ENCODE measurements around the gene FAM229A. TPM values are rescaled to one million over a fixed set of nuclear protein-coding genes. Genes with fewer than 3 reads are reported as not detected.

FAM229A gene, protein sequence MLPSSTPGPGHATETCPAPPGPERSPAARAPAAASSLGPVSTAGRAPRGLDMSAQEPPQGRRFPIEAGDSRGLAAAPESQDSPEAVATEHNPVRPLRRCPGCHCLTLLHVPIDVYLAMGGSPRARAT
- 2.3 to 4.4 TPM (median 3.8 TPM) in 5 replicates for total RNA-seq (2022; extraction: Qiagen RNA extraction)

DNA sequence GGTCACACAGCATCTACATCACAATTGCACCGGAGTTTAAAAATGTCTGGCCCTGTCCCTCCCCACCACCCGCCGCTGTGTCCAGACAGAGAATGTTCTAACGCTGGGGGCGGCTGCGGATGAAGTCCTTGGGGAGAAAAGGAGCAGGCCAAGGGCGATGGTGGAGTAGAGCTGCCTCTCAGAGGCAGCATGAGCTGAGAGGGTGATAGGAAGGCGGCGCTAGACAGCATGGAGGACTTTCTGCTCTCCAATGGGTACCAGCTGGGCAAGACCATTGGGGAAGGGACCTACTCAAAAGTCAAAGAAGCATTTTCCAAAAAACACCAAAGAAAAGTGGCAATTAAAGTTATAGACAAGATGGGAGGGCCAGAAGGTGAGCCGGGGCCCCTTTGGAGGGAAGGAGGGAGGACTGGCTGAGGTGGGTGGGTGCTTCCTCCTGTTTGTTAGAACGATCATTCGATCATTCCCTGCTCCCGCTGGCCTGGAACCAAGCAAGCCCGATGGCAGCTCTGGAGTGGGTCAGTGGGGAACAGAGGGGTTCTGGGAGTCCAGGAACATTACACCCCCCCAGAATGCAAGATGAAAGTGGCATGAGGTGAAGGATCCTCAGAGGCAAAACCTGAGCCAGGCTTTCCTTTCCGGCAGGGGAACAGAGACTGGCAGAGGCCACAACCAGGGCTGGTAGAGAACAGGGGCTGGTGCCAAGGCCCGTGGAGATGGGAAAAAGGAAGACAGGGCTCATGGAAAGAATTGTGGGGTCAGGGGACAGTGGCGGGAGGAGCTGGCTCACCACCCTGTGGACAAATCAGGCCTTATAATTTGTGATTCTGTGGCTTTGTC, at the start of gene FAM229A, which contains the start of gene TSSK3:
Gene FAM229A (minus strand): TSS at position 12 of the 840 bp plus-strand sequence. CDS start 394 bp downstream, outside the sequence.
Gene TSSK3 (plus strand): TSS at position 66 of the 840 bp plus-strand sequence. CDS start 163 bp downstream, at position 229.

DNA sequence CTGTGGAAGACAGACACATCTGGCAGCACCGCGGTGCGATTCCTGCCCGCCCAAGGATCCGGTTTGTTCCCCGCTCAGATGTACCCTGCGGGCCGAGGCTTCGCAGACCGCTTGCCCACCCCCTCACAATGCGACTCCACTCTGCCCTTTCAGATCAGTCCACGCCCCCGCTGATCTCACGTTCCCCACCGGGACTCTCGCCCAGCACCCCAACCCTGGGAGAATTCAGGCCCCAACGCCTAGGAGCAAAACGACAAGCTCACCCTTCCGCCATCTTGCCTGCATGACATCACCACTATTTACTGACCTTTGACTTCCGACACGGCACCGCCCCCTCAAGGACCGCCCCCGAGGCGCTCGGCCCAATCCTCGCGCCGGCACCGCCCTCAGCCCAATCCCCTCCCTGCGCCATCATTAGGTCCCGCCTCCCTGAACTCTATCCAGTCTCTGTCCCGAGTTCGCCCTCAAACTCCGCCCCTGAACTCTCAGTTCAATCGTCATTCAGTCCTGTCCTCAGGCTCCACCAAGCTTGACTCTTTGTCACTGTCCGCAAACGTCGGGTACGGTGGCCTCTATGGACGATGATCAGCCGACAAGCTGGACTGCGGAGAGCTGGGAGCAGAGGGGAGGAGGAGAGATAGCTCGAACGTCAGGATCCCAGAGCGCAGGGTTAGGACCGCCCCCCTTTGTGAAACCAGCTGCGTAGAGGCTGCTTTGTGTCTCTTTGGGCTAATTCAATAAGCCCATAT, 32.0 kb upstream of the FAM229A start, which contains the start of gene BSDC1:
Gene BSDC1 (minus strand): TSS at position 301 of the 749 bp plus-strand sequence. CDS start 27 bp downstream, at position 274.

DNA sequence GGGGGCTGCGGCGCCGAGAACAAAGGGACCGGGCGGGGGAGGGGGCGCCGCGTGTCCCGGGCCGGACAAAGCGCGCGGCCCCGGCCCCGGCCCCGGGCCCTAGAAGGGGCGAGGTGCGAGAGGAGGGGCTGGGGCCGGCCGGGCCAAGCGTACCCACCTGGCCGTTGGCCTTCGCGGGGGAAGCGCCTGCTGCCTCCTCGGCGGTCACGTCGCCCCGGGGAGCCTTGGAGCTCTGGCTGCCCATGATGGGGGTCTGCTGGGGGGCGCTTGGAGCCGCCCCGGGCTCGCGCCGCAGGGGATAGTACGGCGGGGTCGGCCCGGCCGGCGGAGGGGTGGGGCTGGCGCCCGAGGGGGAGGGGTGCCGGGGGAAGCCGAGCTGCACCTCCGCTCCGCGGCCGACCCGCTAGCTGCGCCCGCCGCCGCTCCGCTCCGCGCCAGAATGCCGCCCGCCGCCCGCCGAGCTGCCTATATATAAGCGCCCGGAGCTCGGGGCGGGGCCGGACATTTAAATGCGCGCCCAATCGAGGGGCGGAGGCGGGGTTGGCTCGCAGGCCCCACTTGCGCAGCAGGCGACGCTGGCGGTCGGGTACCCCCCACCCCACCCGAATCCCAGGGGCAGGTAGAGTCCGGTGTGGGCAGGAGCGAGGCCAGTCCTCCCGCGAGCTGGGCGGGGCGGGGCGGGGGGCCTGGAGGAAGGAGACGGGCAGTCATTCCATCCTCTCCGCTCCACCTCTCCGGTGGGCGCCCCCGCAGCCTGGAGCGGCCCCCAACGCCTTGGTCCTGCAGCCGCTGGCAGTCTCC, 26.3 kb downstream of the FAM229A start, which contains the start of gene MARCKSL1:
Gene MARCKSL1 (minus strand): TSS at position 444 of the 801 bp plus-strand sequence. CDS start 200 bp downstream, at position 244.

Other genes starting within 250 kb of the FAM229A start
- gene TXLNA, start 182.8 kb downstream of the FAM229A start, total RNA-seq (2022; extraction: Qiagen RNA extraction), result 26.8 to 31.9 TPM (median 28.5 TPM) in 5 replicates
- 1.8 to 2.6 TPM (median 2.4 TPM) in 5 replicates for gene CCDC28B, start 161.9 kb downstream of the FAM229A start, total RNA-seq (2022; extraction: Qiagen RNA extraction)
- gene IQCC, start 156.8 kb downstream of the FAM229A start, total RNA-seq (2022; extraction: Qiagen RNA extraction), result 1.4 to 2.4 TPM (median 1.9 TPM) in 5 replicates
- gene DCDC2B, start 153.4 kb downstream of the FAM229A start, total RNA-seq (2022; extraction: Qiagen RNA extraction), result not detected in 5 replicates
- gene TMEM234, start 140.1 kb downstream of the FAM229A start, total RNA-seq (2022; extraction: Qiagen RNA extraction), result 7.7 to 10.5 TPM (median 9.7 TPM) in 5 replicates
- gene EIF3I, start 140.1 kb downstream of the FAM229A start, total RNA-seq (2022; extraction: Qiagen RNA extraction), result 269 to 284 TPM (median 278 TPM) in 5 replicates
- 0.44 to 0.87 TPM (median 0.66 TPM) in 5 replicates for gene FAM167B, start 115.3 kb downstream of the FAM229A start, total RNA-seq (2022; extraction: Qiagen RNA extraction)
- 0.16 TPM in 1 of 5 replicates, not detected in the others for gene LCK, start 111.2 kb downstream of the FAM229A start, total RNA-seq (2022; extraction: Qiagen RNA extraction)
- 53.0 to 60.3 TPM (median 56.2 TPM) in 5 replicates for gene HDAC1, start 70.4 kb downstream of the FAM229A start, total RNA-seq (2022; extraction: Qiagen RNA extraction)
- 57.0 to 77.4 TPM (median 72.1 TPM) in 5 replicates for gene MARCKSL1, start 26.3 kb downstream of the FAM229A start, total RNA-seq (2022; extraction: Qiagen RNA extraction)
- gene TSSK3, start 54 bp upstream of the FAM229A start, total RNA-seq (2022; extraction: Qiagen RNA extraction), result 0.07 to 0.11 TPM in 2 of 5 replicates, not detected in the others
- gene BSDC1, start 32.0 kb upstream of the FAM229A start, total RNA-seq (2022; extraction: Qiagen RNA extraction), result 19.1 to 22.7 TPM (median 22.3 TPM) in 5 replicates
- gene ZBTB8B, start 102.6 kb upstream of the FAM229A start, total RNA-seq (2022; extraction: Qiagen RNA extraction), result under 0.01 TPM in 1 of 5 replicates, not detected in the others
- 3.4 to 4.2 TPM (median 3.6 TPM) in 5 replicates for gene ZBTB8A, start 176.9 kb upstream of the FAM229A start, total RNA-seq (2022; extraction: Qiagen RNA extraction)

Data from A549 treated with CORT108297 at 1 μM for 4 hours (cell line).